GM23338 (cell line): Measurements from ENCODE around the gene CARD6. TPM values are rescaled to one million over a fixed set of nuclear protein-coding genes. Genes with fewer than 3 reads are reported as not detected.
A peak's percentile ranks its signal among the peaks of the same experiment; 100 is the strongest.

Experiments used
- ATAC-seq: fragments of 200-7000 bp; cut with Tn5 transposase; 3 replicates; pipeline ENCODE4 v1.9.1; 2020
- DNase-seq: peaks from one replicate; pipeline ENCODE4 v3.0.0-alpha.2; 2015; ENCODE audit warnings: low spot score
- H2AFZ ChIP-seq: fragments of 200-600 bp; sonication (generic); 2 replicates; pipeline ENCODE4 v1.8.0; 2016; ENCODE audit warnings: antibody characterized with exemption, mild to moderate bottlenecking, moderate library complexity
- H3F3A ChIP-seq: fragments of 200-600 bp; sonication (generic); replicated peaks from 2 replicates; pipeline ENCODE4 v1.8.0; 2017; ENCODE audit warnings: antibody characterized with exemption, mixed run types, low read depth
- H3K27ac ChIP-seq: fragments of 200-600 bp; sonication (generic); 2 replicates; pipeline ENCODE4 v1.6.1; 2016; ENCODE audit warnings: low read depth
- H3K27me3 ChIP-seq: fragments of 200-600 bp; sonication (generic); 2 replicates; pipeline ENCODE4 v1.8.0; 2016; ENCODE audit warnings: mild to moderate bottlenecking, mixed run types, moderate library complexity; ENCODE audit not compliant: insufficient read depth
- H3K36me3 ChIP-seq: fragments of 200-600 bp; sonication (generic); 2 replicates; pipeline ENCODE4 v1.8.0; 2016; ENCODE audit warnings: mild to moderate bottlenecking; ENCODE audit not compliant: insufficient read depth
- H3K4me1 ChIP-seq: fragments of 200-600 bp; sonication (generic); 2 replicates; pipeline ENCODE4 v1.8.0; 2016; ENCODE audit warnings: mild to moderate bottlenecking, moderate library complexity; ENCODE audit not compliant: insufficient read depth
- H3K4me2 ChIP-seq: fragments of 200-600 bp; sonication (generic); 2 replicates; pipeline ENCODE4 v1.7.1; 2017; ENCODE audit warnings: mixed run types
- H3K4me3 ChIP-seq: fragments of 200-600 bp; sonication (generic); 2 replicates; pipeline ENCODE4 v1.6.1; 2016; ENCODE audit warnings: mixed run types
- H3K79me2 ChIP-seq: fragments of 200-600 bp; sonication (generic); replicated peaks from 2 replicates; pipeline ENCODE4 v1.8.0; 2017; ENCODE audit warnings: mild to moderate bottlenecking; ENCODE audit not compliant: insufficient read depth
- H3K9me2 ChIP-seq: fragments of 200-600 bp; sonication (generic); 2 replicates; pipeline ENCODE4 v1.8.0; 2017; ENCODE audit not compliant: insufficient read depth
- H4K20me1 ChIP-seq: fragments of 200-600 bp; sonication (generic); replicated peaks from 2 replicates; pipeline ENCODE4 v1.8.0; 2017; ENCODE audit warnings: mild to moderate bottlenecking; ENCODE audit not compliant: insufficient read depth
- H3K27ac Mint-ChIP-seq: 2 replicates; pipeline ENCODE4 v1.8.0; 2020; ENCODE audit warnings: inconsistent platforms, mild to moderate bottlenecking, moderate library complexity, mixed read lengths
- H3K27me3 Mint-ChIP-seq: 3 replicates; pipeline ENCODE4 v1.8.0; 2022; ENCODE audit warnings: low read depth, mild to moderate bottlenecking, moderate library complexity, mixed read lengths, inconsistent platforms; ENCODE audit not compliant: insufficient read depth, poor library complexity
- H3K36me3 Mint-ChIP-seq: 3 replicates; pipeline ENCODE4 v1.8.0; 2021; ENCODE audit warnings: low read depth, mild to moderate bottlenecking, inconsistent platforms, moderate library complexity, mixed read lengths
- H3K4me1 Mint-ChIP-seq: 3 replicates; pipeline ENCODE4 v1.8.0; 2020; ENCODE audit warnings: mild to moderate bottlenecking, inconsistent platforms, mixed read lengths
- H3K4me3 Mint-ChIP-seq: 3 replicates; pipeline ENCODE4 v1.8.0; 2021; ENCODE audit warnings: moderate library complexity, mild to moderate bottlenecking, inconsistent platforms, mixed read lengths
- H3K9me3 Mint-ChIP-seq: 3 replicates; pipeline ENCODE4 v1.8.0; 2020; ENCODE audit warnings: moderate library complexity, mild to moderate bottlenecking, inconsistent platforms, mixed read lengths
- CREB1 ChIP-seq: fragments of 250-450 bp; sonication (Bioruptor Pico); IDR thresholded peaks from 2 replicates; pipeline ENCODE4 v1.5.0; 2020; ENCODE audit warnings: low read depth, mild to moderate bottlenecking, moderate library complexity
- CTCF ChIP-seq, 2 experiments: fragments of 200-600 bp in 1 of 2; sonication (generic) in 1 of 2; conservative IDR thresholded peaks; 2 replicates each; pipeline versions ENCODE4 v1.5.1 to v1.6.1; 2016 to 2017; ENCODE audit warnings: antibody characterized with exemption in 2 of 2, low read depth in 2 of 2, mild to moderate bottlenecking in 2 of 2, moderate library complexity in 1 of 2
- EZH2 ChIP-seq: fragments of 200-600 bp; sonication (generic); IDR thresholded peaks from one replicate; pipeline ENCODE4 v1.8.0; 2017; ENCODE audit warnings: antibody characterized with exemption, mild to moderate bottlenecking, low read depth; ENCODE audit not compliant: unreplicated experiment
- EZH2phosphoT487 ChIP-seq: fragments of 200-600 bp; sonication (generic); IDR thresholded peaks from one replicate; pipeline ENCODE4 v1.8.1; 2018; ENCODE audit warnings: antibody characterized with exemption; ENCODE audit not compliant: unreplicated experiment
- JUNB ChIP-seq: IDR thresholded peaks from one replicate; pipeline ENCODE4 v1.6.1; 2016; ENCODE audit warnings: antibody characterized with exemption; ENCODE audit not compliant: unreplicated experiment
- NANOG ChIP-seq: IDR thresholded peaks from 2 replicates; pipeline ENCODE4 v1.6.1; 2016; ENCODE audit warnings: antibody characterized with exemption, borderline replicate concordance
- POLR2AphosphoS5 ChIP-seq: IDR thresholded peaks from 2 replicates; pipeline ENCODE4 v1.6.1; 2016; ENCODE audit warnings: antibody characterized with exemption, low read depth
- REST ChIP-seq: IDR thresholded peaks from one replicate; pipeline ENCODE4 v1.6.1; 2018; ENCODE audit warnings: antibody characterized with exemption; ENCODE audit not compliant: unreplicated experiment
- STAT1 ChIP-seq: IDR thresholded peaks from one replicate; pipeline ENCODE4 v1.6.1; 2016; ENCODE audit warnings: antibody characterized with exemption; ENCODE audit not compliant: unreplicated experiment
- ZNF114 ChIP-seq: fragments of 250-450 bp; sonication (Bioruptor Pico); IDR thresholded peaks from 2 replicates; pipeline ENCODE4 v1.5.0; 2020; ENCODE audit warnings: mild to moderate bottlenecking, moderate library complexity
- ZNF331 ChIP-seq: fragments of 250-450 bp; sonication (Bioruptor Pico); IDR thresholded peaks from 2 replicates; pipeline ENCODE4 v1.5.0; 2020; ENCODE audit warnings: low read depth, mild to moderate bottlenecking, moderate library complexity
- polyA plus RNA-seq: library from polyadenylated mRNA; unstranded; fragments of >200 nt; fragmentation: Nextera tagmentation; extraction: Ambion mirVana; gene quantifications from 2 replicates; pipeline ENCODE4 v1.2.1, GENCODE V29; 2016
- total RNA-seq: library from RNA; depleted of rRNA; stranded (reverse); fragments of >200 nt; shearing (Covaris generic); gene quantifications from 2 replicates; pipeline ENCODE4 v1.2.3, GENCODE V29; 2014
- TF ChIP-seq, protein P1 (sequence below): fragments of 250-450 bp; sonication (Bioruptor Pico); IDR thresholded peaks from 2 replicates; pipeline ENCODE4 v1.5.0; 2020; ENCODE audit warnings: mild to moderate bottlenecking, moderate library complexity
- TF ChIP-seq, protein P2 (sequence below): IDR thresholded peaks from 2 replicates; pipeline ENCODE4 v1.6.1; 2016; ENCODE audit warnings: antibody characterized with exemption

The CARD6 gene
- total and polyA plus RNA-seq, 2 experiments from 2014 or later, result 0.32 to 0.45 TPM

DNA sequence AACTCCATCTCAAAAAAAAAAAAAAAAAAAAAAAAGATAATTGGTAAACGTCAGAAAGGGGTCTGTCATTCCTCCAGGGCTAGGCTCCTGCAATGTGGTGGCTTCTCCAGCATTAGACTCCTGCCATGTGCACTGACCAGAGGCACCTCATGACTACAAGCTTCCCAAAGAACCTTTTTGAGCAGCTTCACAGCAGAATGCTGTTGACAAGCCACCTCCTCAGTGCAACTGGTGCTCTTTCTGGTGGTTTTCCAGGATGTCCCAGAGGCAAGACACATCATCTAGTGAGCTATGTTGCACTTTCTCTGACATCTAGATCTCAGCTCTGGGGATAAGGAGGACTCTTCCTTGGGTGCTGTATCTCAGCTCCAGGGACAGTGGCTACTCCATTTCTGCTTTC lies 17.7 kb upstream of the CARD6 start:
- H3K36me3 Mint-ChIP-seq, result peaks cover 32% of the 10 kb centered on the region
- ATAC-seq, result no peak
- peak overlapping the region; percentile 62; the same call in 1 of the 2 replicates for H3K27ac Mint-ChIP-seq
- Histone ChIP-seq H4K20me1 (peaks cover 17% of the 10 kb centered on the region; the same call in 1 of the 2 replicates), H3K27me3 (no peaks in the 10 kb centered on the region), H3K9me2 (no peaks in the 10 kb centered on the region), H2AFZ (no peak overlapping the region), H3K4me2 (no peak overlapping the region), H3K36me3 (peaks cover 26% of the 10 kb centered on the region), H3K4me1 (no peaks in the 10 kb centered on the region), H3F3A (peaks cover 23% of the 10 kb centered on the region), H3K27ac (peak overlapping the region; percentile 73), H3K79me2 (no peaks in the 10 kb centered on the region), H3K4me3 (no peak overlapping the region)
- no peaks in the 10 kb centered on the region; the same call in 2 of the 3 replicates for H3K9me3 Mint-ChIP-seq
- no peak overlapping the region for H3K4me3 Mint-ChIP-seq
- no peak for TF ChIP-seq NANOG
- TF ChIP-seq ZNF331, result no peak
- TF ChIP-seq, protein P1, sequence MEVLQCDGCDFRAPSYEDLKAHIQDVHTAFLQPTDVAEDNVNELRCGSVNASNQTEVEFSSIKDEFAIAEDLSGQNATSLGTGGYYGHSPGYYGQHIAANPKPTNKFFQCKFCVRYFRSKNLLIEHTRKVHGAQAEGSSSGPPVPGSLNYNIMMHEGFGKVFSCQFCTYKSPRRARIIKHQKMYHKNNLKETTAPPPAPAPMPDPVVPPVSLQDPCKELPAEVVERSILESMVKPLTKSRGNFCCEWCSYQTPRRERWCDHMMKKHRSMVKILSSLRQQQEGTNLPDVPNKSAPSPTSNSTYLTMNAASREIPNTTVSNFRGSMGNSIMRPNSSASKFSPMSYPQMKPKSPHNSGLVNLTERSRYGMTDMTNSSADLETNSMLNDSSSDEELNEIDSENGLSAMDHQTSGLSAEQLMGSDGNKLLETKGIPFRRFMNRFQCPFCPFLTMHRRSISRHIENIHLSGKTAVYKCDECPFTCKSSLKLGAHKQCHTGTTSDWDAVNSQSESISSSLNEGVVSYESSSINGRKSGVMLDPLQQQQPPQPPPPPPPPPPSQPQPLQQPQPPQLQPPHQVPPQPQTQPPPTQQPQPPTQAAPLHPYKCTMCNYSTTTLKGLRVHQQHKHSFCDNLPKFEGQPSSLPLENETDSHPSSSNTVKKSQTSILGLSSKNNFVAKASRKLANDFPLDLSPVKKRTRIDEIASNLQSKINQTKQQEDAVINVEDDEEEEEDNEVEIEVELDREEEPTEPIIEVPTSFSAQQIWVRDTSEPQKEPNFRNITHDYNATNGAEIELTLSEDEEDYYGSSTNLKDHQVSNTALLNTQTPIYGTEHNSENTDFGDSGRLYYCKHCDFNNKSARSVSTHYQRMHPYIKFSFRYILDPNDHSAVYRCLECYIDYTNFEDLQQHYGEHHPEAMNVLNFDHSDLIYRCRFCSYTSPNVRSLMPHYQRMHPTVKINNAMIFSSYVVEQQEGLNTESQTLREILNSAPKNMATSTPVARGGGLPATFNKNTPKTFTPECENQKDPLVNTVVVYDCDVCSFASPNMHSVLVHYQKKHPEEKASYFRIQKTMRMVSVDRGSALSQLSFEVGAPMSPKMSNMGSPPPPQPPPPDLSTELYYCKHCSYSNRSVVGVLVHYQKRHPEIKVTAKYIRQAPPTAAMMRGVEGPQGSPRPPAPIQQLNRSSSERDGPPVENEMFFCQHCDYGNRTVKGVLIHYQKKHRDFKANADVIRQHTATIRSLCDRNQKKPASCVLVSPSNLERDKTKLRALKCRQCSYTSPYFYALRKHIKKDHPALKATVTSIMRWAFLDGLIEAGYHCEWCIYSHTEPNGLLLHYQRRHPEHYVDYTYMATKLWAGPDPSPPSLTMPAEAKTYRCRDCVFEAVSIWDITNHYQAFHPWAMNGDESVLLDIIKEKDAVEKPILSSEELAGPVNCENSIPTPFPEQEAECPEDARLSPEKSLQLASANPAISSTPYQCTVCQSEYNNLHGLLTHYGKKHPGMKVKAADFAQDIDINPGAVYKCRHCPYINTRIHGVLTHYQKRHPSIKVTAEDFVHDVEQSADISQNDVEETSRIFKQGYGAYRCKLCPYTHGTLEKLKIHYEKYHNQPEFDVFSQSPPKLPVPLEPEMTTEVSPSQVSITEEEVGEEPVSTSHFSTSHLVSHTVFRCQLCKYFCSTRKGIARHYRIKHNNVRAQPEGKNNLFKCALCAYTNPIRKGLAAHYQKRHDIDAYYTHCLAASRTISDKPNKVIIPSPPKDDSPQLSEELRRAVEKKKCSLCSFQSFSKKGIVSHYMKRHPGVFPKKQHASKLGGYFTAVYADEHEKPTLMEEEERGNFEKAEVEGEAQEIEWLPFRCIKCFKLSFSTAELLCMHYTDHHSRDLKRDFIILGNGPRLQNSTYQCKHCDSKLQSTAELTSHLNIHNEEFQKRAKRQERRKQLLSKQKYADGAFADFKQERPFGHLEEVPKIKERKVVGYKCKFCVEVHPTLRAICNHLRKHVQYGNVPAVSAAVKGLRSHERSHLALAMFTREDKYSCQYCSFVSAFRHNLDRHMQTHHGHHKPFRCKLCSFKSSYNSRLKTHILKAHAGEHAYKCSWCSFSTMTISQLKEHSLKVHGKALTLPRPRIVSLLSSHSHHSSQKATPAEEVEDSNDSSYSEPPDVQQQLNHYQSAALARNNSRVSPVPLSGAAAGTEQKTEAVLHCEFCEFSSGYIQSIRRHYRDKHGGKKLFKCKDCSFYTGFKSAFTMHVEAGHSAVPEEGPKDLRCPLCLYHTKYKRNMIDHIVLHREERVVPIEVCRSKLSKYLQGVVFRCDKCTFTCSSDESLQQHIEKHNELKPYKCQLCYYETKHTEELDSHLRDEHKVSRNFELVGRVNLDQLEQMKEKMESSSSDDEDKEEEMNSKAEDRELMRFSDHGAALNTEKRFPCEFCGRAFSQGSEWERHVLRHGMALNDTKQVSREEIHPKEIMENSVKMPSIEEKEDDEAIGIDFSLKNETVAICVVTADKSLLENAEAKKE (CRISPR knock-in tag), result no peak
- no peak for TF ChIP-seq REST
- no peak for TF ChIP-seq EZH2
- TF ChIP-seq JUNB, result no peak
- TF ChIP-seq CREB1 (CRISPR knock-in tag), result no peak
- no peak for TF ChIP-seq EZH2phosphoT487
- TF ChIP-seq CTCF (conservative IDR thresholded peaks at IDR 0.05; ENCODE audit: low read depth in 2 of 2), result no peak
- no peak for TF ChIP-seq STAT1
- no peak for TF ChIP-seq POLR2AphosphoS5
- TF ChIP-seq ZNF114 (CRISPR knock-in tag), result no peak
- TF ChIP-seq, protein P2, sequence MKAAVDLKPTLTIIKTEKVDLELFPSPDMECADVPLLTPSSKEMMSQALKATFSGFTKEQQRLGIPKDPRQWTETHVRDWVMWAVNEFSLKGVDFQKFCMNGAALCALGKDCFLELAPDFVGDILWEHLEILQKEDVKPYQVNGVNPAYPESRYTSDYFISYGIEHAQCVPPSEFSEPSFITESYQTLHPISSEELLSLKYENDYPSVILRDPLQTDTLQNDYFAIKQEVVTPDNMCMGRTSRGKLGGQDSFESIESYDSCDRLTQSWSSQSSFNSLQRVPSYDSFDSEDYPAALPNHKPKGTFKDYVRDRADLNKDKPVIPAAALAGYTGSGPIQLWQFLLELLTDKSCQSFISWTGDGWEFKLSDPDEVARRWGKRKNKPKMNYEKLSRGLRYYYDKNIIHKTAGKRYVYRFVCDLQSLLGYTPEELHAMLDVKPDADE, result no peak
- no peak for DNase-seq
- peaks cover 17% of the 10 kb centered on the region for H3K27me3 Mint-ChIP-seq
- H3K4me1 Mint-ChIP-seq, result peaks cover 2% of the 10 kb centered on the region; the same call in 1 of the 3 replicates
